ENCODE results near the gene TAL1. TPM values are rescaled to one million over a fixed set of nuclear protein-coding genes. Genes with fewer than 3 reads are reported as not detected.

The TAL1 gene
- total and polyA plus RNA-seq, 2 of the 8 experiments (the other 6 are each of a cell fraction or from before 2014, with no cell fraction given): 0.09 to 0.15 TPM

GRCh38 chr1:47233186-47233585 is 1.2 kb upstream of the TAL1 start:
- H3K27ac ChIP-seq (ENCODE audit: low read depth, low read length): no peak overlapping the region
- DNase-seq (ENCODE audit: low read depth in 1 of 2, low spot score in 2 of 2) (no peak), FAIRE-seq (no peak)
- H3K23me2 ChIP-seq (ENCODE audit: low read depth, low read length): peaks cover 7% of the 10 kb centered on the region
- H3K79me2 ChIP-seq (ENCODE audit: control insufficient read depth in 1 of 2, insufficient read depth in 2 of 2, low read length in 2 of 2): no peaks in the 10 kb centered on the region
- H3K56ac ChIP-seq (replicated peaks; ENCODE audit: insufficient read length, low read depth, low read length): no peak overlapping the region
- no peak overlapping the region for H2AK5ac ChIP-seq (ENCODE audit: low read depth, low read length)
- H3K4me3 ChIP-seq (ENCODE audit: extremely low read depth in 1 of 4, insufficient read depth in 2 of 4, low read depth in 3 of 4, low read length in 4 of 4): no peak overlapping the region; a peak in 1 of 8 replicates
- H2BK120ac ChIP-seq (replicated peaks; ENCODE audit: low read depth, low read length): no peak overlapping the region
- CTCF ChIA-PET (ENCODE audit: partially characterized antibody): interaction anchor here (0.6 to 1.4 kb wide), 5 partner anchors 24 to 55 kb away, joined by 3 to 5 read pairs (median 3); no protein-coding TSS in a partner anchor
- H3K9me3 ChIP-seq (ENCODE audit: insufficient read depth in 2 of 2, low read depth in 1 of 2, low read length in 1 of 2): no peaks in the 10 kb centered on the region
- H3K36me3 ChIP-seq (ENCODE audit: control insufficient read depth in 2 of 4, insufficient read depth in 4 of 4, low read length in 3 of 4): no peaks in the 10 kb centered on the region
- no peak overlapping the region for H2AFZ ChIP-seq (ENCODE audit: low read length)
- no peak overlapping the region; a peak in 1 of 4 replicates for H3K4me2 ChIP-seq (ENCODE audit: insufficient read depth in 1 of 2, low read depth in 2 of 2, low read length in 2 of 2)
- no peak overlapping the region for H3K14ac ChIP-seq (ENCODE audit: insufficient read length)
- peaks cover 0 to 7% of the 10 kb centered on the region in 2 experiments for H4K20me1 ChIP-seq (replicated peaks in 1 of 2; ENCODE audit: control insufficient read depth in 1 of 2, insufficient read depth in 2 of 2, low read length in 2 of 2)
- H4K5ac ChIP-seq (ENCODE audit: insufficient read length, low read depth, low read length): no peak overlapping the region
- POLR2A ChIA-PET (ENCODE audit: partially characterized antibody): interaction anchor here (0.6 kb wide), 2 partner anchors 40 to 285 kb away, joined by 3 read pairs; no protein-coding TSS in a partner anchor
- H3K79me1 ChIP-seq (ENCODE audit: low read depth, low read length): no peaks in the 10 kb centered on the region
- H4K91ac ChIP-seq (replicated peaks; ENCODE audit: insufficient read length, low read length): no peak overlapping the region
- peaks cover 8 to 35% (median 23%) of the 10 kb centered on the region in 4 experiments for H3K4me1 ChIP-seq (replicated peaks in 1 of 4; ENCODE audit: control insufficient read depth in 3 of 4, insufficient read depth in 4 of 4, low read length in 3 of 4)
- H2BK20ac ChIP-seq (ENCODE audit: low read length): no peak overlapping the region
- H3K27me3 ChIP-seq (replicated peaks in 1 of 4; ENCODE audit: control insufficient read depth in 3 of 4, extremely low read depth in 1 of 4, insufficient read depth in 3 of 4, low read length in 3 of 4): peaks cover 71 to 87% (median 86%) of the 10 kb centered on the region in 4 experiments
- TF ChIP-seq SIN3A (conservative IDR thresholded peaks at IDR 0.05 in 1 of 2, IDR thresholded peaks at IDR 0.05 in 1 of 2; ENCODE audit: low read depth in 1 of 2, low read length in 2 of 2) (no peak), ASH2L (IDR thresholded peaks at IDR 0.05; ENCODE audit: low read length) (no peak), CREB1 (IDR thresholded peaks at IDR 0.05) (no peak), EZH2 (IDR thresholded peaks at IDR 0.05; ENCODE audit: low read depth, low read length, severe bottlenecking) (peak; percentile 85), ZNF274 (IDR thresholded peaks at IDR 0.05; ENCODE audit: borderline replicate concordance, extremely low read depth, low read length) (no peak), KDM1A (IDR thresholded peaks at IDR 0.05; ENCODE audit: borderline replicate concordance, low read length) (0 out of 2 replicates have a peak, but pooled peaks have one; percentile 27), POLR2A (IDR thresholded peaks at IDR 0.05; ENCODE audit: control extremely low read depth in 1 of 2, low read depth in 2 of 2, low read length in 2 of 2) (no peak), MAFK (IDR thresholded peaks at IDR 0.05; ENCODE audit: low read depth, low read length) (no peak), NANOG (IDR thresholded peaks at IDR 0.05; ENCODE audit: insufficient read depth, low read depth, low read length, poor library complexity, severe bottlenecking) (no peak), SIX5 (IDR thresholded peaks at IDR 0.05; ENCODE audit: low read depth, low read length) (no peak), GTF2F1 (IDR thresholded peaks at IDR 0.05; ENCODE audit: borderline replicate concordance, low read depth, low read length) (no peak), RNF2 (IDR thresholded peaks at IDR 0.05; ENCODE audit: borderline replicate concordance, low read depth, low read length, missing control alignments, poor library complexity, severe bottlenecking) (no peak)
- H3K18ac ChIP-seq (ENCODE audit: extremely low read depth, low read length): no peak overlapping the region
- no peak overlapping the region for H3K9ac ChIP-seq (replicated peaks in 1 of 4; ENCODE audit: extremely low read depth in 1 of 4, low read depth in 3 of 4, low read length in 3 of 4)
- H2BK5ac ChIP-seq (ENCODE audit: low read depth, low read length): no peak overlapping the region
- H2BK12ac ChIP-seq (ENCODE audit: low read depth, low read length): no peak overlapping the region
- H4K8ac ChIP-seq (ENCODE audit: extremely low read depth, insufficient read depth, low read length): no peak overlapping the region
- no peak overlapping the region for H3K4ac ChIP-seq (replicated peaks; ENCODE audit: insufficient read length, low read depth, low read length)
- no peak overlapping the region for H3K23ac ChIP-seq (ENCODE audit: insufficient read length)
- H2BK15ac ChIP-seq (ENCODE audit: low read length): no peak overlapping the region
- WGBS, 2 experiments (ENCODE audit: extremely low coverage in 1 of 2, insufficient coverage in 1 of 2, insufficient read length in 1 of 2, insufficient replicate concordance in 2 of 2, low coverage in 1 of 2, low lambda C conversion rate in 2 of 2, missing lambda C conversion rate in 1 of 2): 53% methylated on average over 6 of the region's 6 CpGs; no CpG with 5 or more reads in 1 of the 2 experiments

Measured in H1 (cell line).